Measurements from ENCODE around the gene UBAC2.

The UBAC2 gene

GRCh38 chr13:99250982-99251825 lies 50.5 kb downstream of the UBAC2 start:
- no peak for DNase-seq

GRCh38 chr13:99251921-99252320 lies 51.3 kb downstream of the UBAC2 start:
- DNase-seq: no peak

GRCh38 chr13:99254830-99255229 lies 54.2 kb downstream of the UBAC2 start:
- no peak for DNase-seq

GRCh38 chr13:99255271-99255670 lies 54.6 kb downstream of the UBAC2 start:
- DNase-seq: no peak

- no peak for DNase-seq
Observed at GRCh38 chr13:99256283-99256682, 55.6 kb downstream of the UBAC2 start.

GRCh38 chr13:99256709-99257108 lies 56.1 kb downstream of the UBAC2 start:
- no peak for DNase-seq

GRCh38 chr13:99257291-99257690 lies 56.6 kb downstream of the UBAC2 start:
- no peak for DNase-seq

GRCh38 chr13:99258210-99258860 lies 57.7 kb downstream of the UBAC2 start, which contains the start of gene GPR18:
TSS of gene GPR18 (minus strand) at chr13:99258379. CDS start at chr13:99255872, 2,507 bp downstream.
- peak in 1 of 2 experiments; percentile 39 for DNase-seq

GRCh38 chr13:99258946-99259345 lies 58.3 kb downstream of the UBAC2 start:
- DNase-seq: no peak

- DNase-seq: no peak
Observed at GRCh38 chr13:99260216-99260615, 59.6 kb downstream of the UBAC2 start.

- DNase-seq: no peak
Observed at GRCh38 chr13:99261059-99261458, 60.4 kb downstream of the UBAC2 start.

- DNase-seq: no peak
Observed at GRCh38 chr13:99263126-99263785, 62.6 kb downstream of the UBAC2 start.

- DNase-seq: no peak
Observed at GRCh38 chr13:99264051-99264450, 63.4 kb downstream of the UBAC2 start.

GRCh38 chr13:99265162-99265800 lies 64.6 kb downstream of the UBAC2 start:
- DNase-seq: peak; percentile 65 to 75

GRCh38 chr13:99265821-99266426 lies 65.3 kb downstream of the UBAC2 start:
- DNase-seq: no peak

GRCh38 chr13:99266827-99267226 lies 66.2 kb downstream of the UBAC2 start:
- DNase-seq: no peak

GRCh38 chr13:99267927-99268326 lies 67.3 kb downstream of the UBAC2 start:
- DNase-seq: no peak

GRCh38 chr13:99268822-99269221 lies 68.2 kb downstream of the UBAC2 start:
- no peak for DNase-seq

GRCh38 chr13:99269627-99270241 lies 69.1 kb downstream of the UBAC2 start:
- DNase-seq: no peak

GRCh38 chr13:99270518-99270917 lies 69.9 kb downstream of the UBAC2 start:
- no peak for DNase-seq

GRCh38 chr13:99271249-99271648 lies 70.6 kb downstream of the UBAC2 start:
- no peak for DNase-seq

GRCh38 chr13:99272481-99272880 lies 71.8 kb downstream of the UBAC2 start:
- DNase-seq: no peak
